Effector CD8-positive, alpha-beta T cell (primary cell): ENCODE measurements around the gene FPGS.
"Not testable (repeated sequence)": the region's sequence is repeated elsewhere in the genome, so short reads cannot be mapped to it uniquely, and the experiment has no call there.

ENCODE experiments used
- DNase-seq: peaks from one replicate; lab custom pipeline; 2025; lab: John Stamatoyannopoulos, UW

FPGS gene

DNA sequence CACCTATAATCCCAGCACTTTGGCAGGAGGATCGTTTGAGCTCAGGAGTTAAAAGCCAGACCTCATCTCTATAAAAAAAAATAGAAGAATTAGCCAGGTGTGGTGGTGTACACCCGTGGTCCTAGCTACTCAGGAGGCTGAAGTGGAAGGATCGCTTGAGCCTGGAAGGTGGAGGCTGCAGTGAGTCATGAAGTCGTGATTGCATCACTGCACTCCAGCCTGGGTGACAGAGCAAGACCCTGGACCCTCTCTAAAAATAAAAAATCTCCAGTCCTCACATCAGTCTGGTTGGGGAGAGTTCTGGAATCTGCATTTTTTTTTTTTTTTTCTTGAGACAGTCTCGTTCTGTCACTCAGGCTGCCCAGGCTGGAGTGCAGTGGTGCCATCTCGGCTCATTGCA, 9.3 kb downstream of the FPGS start:
- no peak for DNase-seq

- DNase-seq, result no peak
These were observed 10.4 kb downstream of the FPGS start for GRCh38 chr9:127812936-127813675.

DNA sequence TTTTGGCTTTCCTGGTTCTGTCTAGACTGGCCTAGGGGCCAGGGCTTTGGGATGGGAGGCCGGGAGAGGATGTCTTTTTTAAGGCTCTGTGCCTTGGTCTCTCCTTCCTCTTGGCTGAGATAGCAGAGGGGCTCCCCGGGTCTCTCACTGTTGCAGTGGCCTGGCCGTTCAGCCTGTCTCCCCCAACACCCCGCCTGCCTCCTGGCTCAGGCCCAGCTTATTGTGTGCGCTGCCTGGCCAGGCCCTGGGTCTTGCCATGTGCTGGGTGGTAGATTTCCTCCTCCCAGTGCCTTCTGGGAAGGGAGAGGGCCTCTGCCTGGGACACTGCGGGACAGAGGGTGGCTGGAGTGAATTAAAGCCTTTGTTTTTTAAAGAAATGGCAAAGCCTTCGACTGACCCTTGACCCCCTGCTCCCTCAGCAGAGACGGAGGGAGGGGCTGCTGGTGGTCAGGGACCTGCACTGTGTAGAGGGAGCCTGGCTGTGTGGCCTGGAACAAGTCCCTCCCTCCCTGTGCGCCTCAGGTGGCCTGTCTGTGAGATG, 11.1 kb downstream of the FPGS start:
- no peak for DNase-seq

GRCh38 chr9:127814619-127815511, 12.2 kb downstream of the FPGS start:
- no peak for DNase-seq

- DNase-seq, result no peak
These were observed 13.1 kb downstream of the FPGS start for GRCh38 chr9:127815512-127816361.

- DNase-seq, result no peak
These were observed 13.7 kb downstream of the FPGS start for GRCh38 chr9:127816362-127816725.

- DNase-seq, result no peak
These were observed 14.0 kb downstream of the FPGS start for GRCh38 chr9:127816728-127817127.

- no peak for DNase-seq
These were observed 15.3 kb downstream of the FPGS start for GRCh38 chr9:127817881-127818434.

DNA sequence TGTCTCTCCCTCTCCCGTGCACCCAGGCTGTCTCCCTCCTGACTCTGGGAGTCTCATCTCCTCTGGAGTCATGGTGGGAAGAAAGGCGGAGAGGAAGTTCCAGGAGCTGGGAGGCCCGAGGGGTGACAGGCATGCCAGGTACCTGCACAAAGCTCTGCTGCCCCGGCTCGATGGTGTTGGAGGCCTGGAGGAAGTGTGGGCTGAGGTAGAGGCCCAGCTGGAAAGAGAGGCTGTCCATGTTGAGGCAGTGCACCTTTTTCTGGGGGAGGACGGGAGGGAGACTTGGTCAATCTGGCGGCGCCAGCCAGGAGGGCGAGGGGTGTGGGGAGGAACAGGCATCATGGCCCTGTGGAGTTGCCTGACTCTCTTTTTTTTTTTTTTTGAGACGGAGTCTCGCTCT, 15.9 kb downstream of the FPGS start:
- DNase-seq, result no peak

GRCh38 chr9:127822108-127822507, 19.4 kb downstream of the FPGS start:
- no peak for DNase-seq

DNA sequence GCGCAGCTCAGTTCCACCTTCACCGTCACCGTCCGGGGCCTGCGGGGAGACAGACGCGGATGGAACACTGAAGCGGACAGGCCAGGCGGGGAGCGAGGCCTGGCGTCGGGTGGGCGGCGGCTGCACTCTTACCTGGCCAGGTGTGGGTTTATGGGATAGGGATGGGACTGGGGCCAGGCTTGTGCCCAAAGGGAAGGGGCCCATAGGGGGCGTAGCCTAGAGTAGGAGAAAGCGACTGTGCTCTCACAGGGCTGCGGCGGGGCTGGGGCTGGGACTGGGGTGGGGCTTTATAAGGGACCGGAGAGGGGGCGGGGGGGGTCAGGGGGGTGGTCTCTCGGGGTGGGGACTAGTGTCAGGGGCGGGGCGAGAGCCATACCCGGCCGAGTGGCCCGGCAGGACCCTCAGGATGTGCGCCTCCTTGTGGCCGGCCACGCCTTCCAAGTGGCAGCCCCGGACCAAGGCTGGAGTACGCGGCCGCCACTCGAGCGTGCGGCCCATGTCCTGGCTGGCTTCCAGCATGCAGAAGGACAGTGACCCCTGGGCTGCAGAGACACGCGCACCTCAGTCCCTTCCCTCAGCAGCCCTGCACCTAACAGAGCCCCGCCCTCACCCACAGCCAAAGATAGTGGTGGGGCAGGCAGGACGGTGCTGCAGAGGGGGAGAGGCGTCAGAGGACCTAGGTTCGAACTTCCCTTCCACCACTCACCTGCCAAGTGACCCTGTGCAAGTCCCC, 22.8 kb downstream of the FPGS start:
- DNase-seq, result no peak

DNA sequence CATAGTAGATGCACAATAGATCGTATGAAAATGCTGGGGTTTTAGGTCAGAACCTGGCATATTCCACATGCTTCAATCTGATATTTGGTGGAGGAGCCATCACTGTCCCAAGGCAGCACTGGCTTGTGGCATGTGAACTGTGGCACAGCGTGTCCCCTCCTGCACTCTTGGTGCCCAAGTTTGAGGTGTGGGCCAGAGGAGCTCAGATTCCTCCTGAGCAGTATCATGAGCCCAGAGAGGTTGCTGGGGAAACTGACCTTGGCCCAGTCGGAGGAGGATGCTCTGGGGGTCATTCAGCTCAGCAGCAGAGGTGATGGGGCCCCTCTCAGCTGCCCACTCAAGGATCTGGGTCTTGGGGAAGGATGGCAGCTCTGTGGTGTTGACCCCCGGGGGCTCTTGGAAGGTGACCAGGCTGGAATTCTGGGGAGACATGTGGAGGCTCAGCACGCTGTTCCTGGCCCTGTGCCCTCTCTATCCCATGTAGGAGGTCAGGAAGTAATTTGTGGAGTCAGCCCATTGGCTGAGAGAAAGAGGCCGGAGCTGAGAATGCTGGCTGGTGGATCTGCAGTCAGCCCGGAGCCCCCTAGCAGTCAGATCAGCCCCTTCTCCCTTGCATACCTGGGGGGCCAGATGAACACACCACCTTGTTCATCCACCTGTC, 23.7 kb downstream of the FPGS start:
- no peak for DNase-seq

DNA sequence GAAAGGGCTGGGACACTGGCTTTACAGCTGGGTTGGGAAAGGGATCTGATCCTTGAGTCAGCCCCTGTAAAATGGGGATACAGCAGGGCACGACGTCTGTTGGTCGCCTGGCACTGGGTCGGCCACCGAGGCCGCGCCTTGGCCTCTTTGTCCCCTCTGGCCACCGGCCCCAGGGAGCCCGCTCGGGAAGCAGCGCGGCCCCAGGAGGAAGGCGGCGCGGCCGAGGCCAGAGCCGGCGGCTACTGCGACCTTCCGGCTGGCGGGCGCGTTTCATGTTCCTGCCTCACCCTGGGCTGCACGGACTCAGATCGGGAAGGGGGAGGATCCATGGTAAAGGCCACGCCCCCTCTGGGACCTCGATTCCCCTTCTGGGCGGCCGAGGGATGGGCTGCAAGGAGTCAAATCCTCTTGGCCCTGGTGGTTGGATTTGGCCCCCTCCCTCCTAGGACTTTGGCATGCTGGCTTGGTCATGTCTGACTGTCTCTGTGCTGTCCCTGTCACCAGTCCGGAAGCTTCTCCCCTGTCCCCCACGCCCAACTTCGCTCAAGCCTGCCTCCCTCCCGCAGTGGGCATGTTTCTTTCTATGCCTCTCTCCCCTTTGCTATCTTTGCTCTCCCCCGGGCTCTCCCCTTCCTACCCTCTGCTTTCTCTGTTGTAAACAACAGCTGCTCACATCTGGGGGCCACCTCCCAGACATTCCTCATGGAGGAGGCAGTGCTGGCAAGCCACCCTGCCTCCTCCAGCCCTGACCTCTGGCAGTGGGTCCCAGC, 25.8 kb downstream of the FPGS start:
- no peak for DNase-seq

DNA sequence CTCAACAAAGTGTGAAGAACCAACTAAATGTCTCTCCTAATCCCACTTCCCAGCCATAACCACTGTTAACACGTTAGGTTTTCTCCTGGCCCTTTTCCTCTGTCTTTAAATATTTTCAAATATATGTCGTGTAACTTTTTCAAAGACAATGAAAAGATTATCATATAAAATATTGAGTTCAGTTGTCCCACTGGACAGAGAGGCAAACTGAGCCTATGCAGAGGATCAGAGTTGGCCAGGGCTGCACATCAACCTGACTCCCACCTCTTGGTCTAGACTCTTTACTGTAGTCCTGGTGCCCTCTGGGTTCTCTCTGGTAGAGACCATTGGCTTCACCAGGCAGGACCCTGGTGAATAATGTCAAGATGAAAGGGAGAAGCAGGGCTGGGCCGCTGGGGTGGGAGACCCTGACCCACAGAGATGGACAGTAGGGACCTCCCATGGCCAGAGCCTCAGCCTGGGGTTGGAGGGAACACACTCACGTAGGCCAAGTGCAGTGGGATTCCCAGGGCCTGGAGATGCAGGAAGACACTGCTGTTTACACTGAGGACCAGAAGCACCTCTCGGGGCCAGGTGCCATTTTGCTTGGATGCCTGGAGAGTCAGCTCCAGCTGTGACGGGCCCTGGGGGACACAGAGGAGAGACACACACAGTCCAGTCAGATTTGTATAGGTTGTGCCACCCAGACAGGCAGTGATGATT, 26.7 kb downstream of the FPGS start:
- DNase-seq, result no peak

DNA sequence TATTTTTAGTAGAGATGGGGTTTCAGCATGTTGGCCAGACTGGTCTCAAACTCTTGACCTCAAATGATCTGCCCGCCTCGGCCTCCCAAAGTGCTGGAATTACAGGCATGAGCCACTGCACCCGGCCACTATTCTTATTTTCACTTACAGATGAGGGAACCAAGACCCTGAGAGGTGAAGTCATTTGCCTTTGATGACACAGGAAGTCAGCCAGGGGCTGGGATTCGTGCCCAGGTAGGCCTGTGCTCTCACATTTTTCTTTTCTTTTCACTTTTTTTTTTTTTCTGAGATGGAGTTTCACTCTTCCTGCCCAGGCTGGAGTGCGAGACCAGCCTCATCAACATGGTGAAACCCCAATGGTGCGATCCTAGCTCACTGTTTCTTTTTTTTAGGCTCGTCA, 29.6 kb downstream of the FPGS start:
- no peak for DNase-seq

DNA sequence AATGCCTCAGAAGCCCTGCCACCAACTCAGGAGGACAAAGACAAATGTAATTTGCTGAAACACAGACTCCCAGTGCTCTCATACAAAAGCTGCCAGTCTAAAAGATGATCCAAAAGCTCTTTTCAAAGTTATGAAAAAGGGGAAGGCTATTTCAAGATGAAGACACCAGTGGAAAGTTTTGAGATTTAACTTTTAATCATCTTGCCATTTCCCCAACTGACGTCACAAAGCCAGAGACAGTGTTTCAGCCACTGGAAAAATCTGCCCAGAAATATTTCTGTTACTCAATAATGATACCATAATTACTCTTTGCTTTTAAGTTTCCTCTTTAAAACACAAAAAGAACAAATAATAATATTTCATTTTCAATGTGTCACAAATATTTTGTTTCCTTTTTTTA, 30.9 kb downstream of the FPGS start:
- no peak for DNase-seq

GRCh38 chr9:127835991-127836516, 33.4 kb downstream of the FPGS start:
- DNase-seq, result no peak

- DNase-seq, result not testable (repeated sequence)
These were observed 33.9 kb downstream of the FPGS start for GRCh38 chr9:127836561-127836960.

GRCh38 chr9:127837346-127837745, 34.7 kb downstream of the FPGS start:
- DNase-seq, result no peak
